Muscle layer of colon (tissue), 2 donors: ENCODE data around the gene SMPD2.
A peak's percentile ranks its signal among the peaks of the same experiment; 100 is the strongest.

ENCODE experiments used
- H3K27ac ChIP-seq: one replicate; pipeline ENCODE4 v1.7.0; 2013; ENCODE audit warnings: low read depth, mild to moderate bottlenecking, low read length, moderate library complexity
- H3K27me3 ChIP-seq, 2 donors: one replicate each; pipeline ENCODE4 v1.7.0; 2013; ENCODE audit warnings: low read length in 2 of 2, mild to moderate bottlenecking in 2 of 2; ENCODE audit not compliant: insufficient read depth in 2 of 2, control insufficient read depth in 1 of 2
- H3K36me3 ChIP-seq: one replicate; pipeline ENCODE4 v1.7.0; 2013; ENCODE audit warnings: mild to moderate bottlenecking, low read length; ENCODE audit not compliant: insufficient read depth
- H3K4me1 ChIP-seq: one replicate; pipeline ENCODE4 v1.7.0; 2013; ENCODE audit warnings: mild to moderate bottlenecking, low read length; ENCODE audit not compliant: insufficient read depth
- H3K4me3 ChIP-seq, 2 donors: one replicate each; pipeline ENCODE4 v1.7.0; 2013; ENCODE audit warnings: low read length in 2 of 2, low read depth in 1 of 2, mild to moderate bottlenecking in 1 of 2, moderate library complexity in 1 of 2
- H3K9ac ChIP-seq: one replicate; pipeline ENCODE4 v1.7.0; 2013; ENCODE audit warnings: low read length
- H3K9me3 ChIP-seq: one replicate; pipeline ENCODE4 v1.7.0; 2013; ENCODE audit warnings: mild to moderate bottlenecking, low read length
- donor health status: abdominal sarcoma.
- donor health status: Adenocarcinoma of cecum.

The SMPD2 gene, protein sequence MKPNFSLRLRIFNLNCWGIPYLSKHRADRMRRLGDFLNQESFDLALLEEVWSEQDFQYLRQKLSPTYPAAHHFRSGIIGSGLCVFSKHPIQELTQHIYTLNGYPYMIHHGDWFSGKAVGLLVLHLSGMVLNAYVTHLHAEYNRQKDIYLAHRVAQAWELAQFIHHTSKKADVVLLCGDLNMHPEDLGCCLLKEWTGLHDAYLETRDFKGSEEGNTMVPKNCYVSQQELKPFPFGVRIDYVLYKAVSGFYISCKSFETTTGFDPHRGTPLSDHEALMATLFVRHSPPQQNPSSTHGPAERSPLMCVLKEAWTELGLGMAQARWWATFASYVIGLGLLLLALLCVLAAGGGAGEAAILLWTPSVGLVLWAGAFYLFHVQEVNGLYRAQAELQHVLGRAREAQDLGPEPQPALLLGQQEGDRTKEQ

DNA sequence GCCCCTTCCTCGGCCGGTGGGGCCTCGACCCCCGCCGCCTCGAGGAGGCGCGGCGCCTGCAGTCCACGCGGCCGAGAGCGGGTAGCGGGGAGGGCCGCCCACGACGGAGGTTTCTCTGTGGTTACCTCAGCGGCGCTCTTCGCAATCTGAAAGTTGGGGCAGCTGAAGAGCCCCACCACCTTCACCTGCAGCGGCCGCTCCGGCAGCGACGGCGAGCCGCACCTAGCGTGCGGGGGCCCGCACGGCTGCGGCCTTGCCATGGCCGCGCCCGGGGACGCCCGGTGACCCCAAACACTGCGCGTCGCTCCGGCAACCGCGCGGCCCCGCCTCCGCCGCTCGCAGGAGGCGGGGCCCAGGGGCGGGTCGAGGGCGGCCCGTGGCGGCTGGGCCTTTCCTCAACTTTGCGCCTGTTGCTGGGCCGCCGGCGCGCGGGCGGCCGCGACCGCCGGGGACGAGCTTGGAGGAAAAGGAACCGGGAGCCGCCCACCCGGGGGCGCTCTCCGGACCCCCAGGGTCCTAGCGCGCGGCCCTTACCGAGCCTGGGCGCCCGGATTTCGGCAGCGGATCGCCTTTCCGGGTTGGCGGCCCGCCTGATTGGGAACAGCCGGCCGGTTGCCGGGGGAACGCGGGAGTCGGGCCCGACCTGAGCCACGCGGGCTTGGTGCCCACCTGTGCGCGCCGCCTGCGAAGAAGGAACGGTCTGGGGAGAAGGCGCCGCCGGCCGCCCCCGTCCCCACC lies at the start of gene SMPD2, which contains the start of gene PPIL6:
Gene SMPD2, plus strand, starts transcription at position 394 of the 738 bp plus-strand sequence. CDS start 398 bp downstream, outside the sequence.
Gene PPIL6, minus strand, starts transcription at position 298 of the 738 bp plus-strand sequence. Its CDS starts 38 bp downstream, at position 260.
- peak within 1 kb of the TSS; percentile 77 to 96 for H3K4me3 ChIP-seq
- H3K4me1 ChIP-seq, result peaks cover 14% of the 10 kb centered on the region
- H3K36me3 ChIP-seq, result peaks cover 23% of the 10 kb centered on the region
- H3K9me3 ChIP-seq, result no peaks in the 10 kb centered on the region
- H3K9ac ChIP-seq, result peak within 1 kb of the TSS; percentile 68
- H3K27ac ChIP-seq, result peak within 1 kb of the TSS; percentile 53
- no peaks in the 10 kb centered on the region for H3K27me3 ChIP-seq

DNA sequence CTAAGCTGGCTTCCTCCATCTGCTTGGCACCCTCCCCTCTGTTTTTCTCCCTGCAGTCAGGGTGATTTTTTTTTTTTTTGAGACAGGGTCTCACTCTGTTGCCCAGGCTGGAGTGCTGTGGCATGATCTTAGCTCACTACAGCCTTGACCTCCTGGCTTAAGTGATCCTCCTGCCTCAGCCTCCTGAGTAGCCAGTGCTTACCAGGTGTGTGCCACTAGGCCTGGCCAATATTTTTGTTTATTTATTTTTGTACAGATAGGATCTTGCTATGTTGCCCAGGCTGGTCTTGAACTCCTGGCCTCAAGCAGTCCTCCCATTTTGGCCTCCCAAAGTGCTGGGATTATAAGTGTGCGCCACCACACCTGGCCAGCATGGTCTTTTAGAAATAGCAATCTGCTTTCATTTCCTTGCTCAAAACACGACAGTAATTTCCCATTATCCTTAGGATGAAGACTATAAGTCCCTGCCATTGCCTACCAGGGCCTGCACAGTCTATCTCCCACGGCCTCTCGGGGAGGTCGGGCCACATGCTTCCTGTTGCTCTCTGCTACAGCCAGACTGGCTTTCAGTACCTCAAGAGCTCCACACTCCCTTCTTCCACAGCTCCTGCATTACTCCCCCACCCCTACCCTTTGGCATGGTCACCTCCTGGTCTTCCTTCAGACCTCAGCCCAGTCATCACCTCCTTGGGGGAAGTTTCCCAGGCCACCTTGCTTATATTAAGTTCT lies 47.2 kb upstream of the SMPD2 start:
- H3K36me3 ChIP-seq, result no peaks in the 10 kb centered on the region
- no peaks in the 10 kb centered on the region for H3K9me3 ChIP-seq
- no peaks in the 10 kb centered on the region for H3K4me1 ChIP-seq
- no peak overlapping the region for H3K9ac ChIP-seq
- no peaks in the 10 kb centered on the region for H3K27me3 ChIP-seq
- no peak overlapping the region for H3K27ac ChIP-seq
- H3K4me3 ChIP-seq, result no peak overlapping the region

- Histone ChIP-seq H3K4me1 (no peaks in the 10 kb centered on the region), H3K4me3 (no peak overlapping the region), H3K9ac (no peak overlapping the region), H3K36me3 (no peaks in the 10 kb centered on the region), H3K27ac (no peak overlapping the region), H3K27me3 (no peaks in the 10 kb centered on the region), H3K9me3 (no peaks in the 10 kb centered on the region)
These were observed 46.6 kb upstream of the SMPD2 start for GRCh38 chr6:109393886-109394281.

DNA sequence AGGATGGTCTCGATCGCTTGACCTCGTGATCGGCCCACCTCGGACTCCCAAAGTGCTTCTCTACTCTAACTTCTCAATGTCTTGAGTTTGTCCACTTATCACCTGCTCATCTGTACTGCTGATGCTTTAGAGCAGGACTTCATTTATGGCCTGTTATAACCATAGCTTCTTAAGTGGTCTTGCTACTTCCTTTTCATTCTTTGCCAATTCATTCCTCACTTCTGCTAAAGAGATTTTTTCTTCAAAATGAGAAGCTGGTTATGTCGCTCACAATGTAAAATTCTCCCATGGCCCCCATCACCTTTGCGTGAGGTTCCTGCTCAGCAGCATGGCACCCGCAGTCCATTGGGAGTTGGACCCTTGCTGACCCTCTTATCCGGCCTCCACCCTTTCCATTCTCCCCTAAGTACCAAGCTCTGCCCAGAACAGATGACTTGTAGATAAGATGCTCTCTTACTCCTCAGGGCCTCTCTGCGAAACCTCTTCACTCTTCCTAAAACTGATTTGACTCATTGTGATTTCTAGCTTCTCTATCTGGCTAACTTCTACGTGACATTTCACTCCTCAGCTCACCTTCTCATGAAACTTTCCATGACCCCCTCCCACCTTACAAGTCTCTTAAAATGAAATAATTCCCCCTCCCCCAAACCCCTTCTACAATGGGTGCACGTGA lies 44.3 kb upstream of the SMPD2 start:
- H3K4me3 ChIP-seq, result no peak overlapping the region
- H3K27me3 ChIP-seq, result no peaks in the 10 kb centered on the region
- H3K27ac ChIP-seq, result no peak overlapping the region

DNA sequence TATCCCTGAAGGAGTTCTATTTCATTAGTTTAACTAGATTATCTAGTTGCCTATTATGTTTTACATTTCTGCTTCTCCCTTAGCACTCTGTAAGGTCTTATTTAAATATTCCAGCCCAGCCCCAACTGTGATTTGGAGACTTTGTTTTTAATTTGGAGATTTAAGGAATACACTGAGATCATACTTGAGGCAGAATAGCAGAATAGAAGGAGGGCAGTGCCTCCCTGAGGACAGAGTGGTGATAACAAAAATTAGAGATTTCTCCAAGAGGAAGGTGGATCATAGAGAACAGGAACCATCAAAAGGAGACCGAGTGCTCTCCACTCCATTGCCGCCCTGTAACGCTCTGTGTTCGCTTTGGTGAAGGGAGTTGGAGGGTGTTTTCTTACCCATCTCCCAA lies 43.5 kb upstream of the SMPD2 start:
- no peaks in the 10 kb centered on the region for H3K9me3 ChIP-seq
- no peaks in the 10 kb centered on the region for H3K27me3 ChIP-seq
- no peak overlapping the region for H3K9ac ChIP-seq
- H3K4me1 ChIP-seq, result no peaks in the 10 kb centered on the region
- no peaks in the 10 kb centered on the region for H3K36me3 ChIP-seq
- H3K4me3 ChIP-seq, result no peak overlapping the region
- H3K27ac ChIP-seq, result no peak overlapping the region

More for the DNA sequence above, 44.3 kb upstream of the SMPD2 start:
- no peaks in the 10 kb centered on the region for H3K9me3 ChIP-seq
- H3K36me3 ChIP-seq, result no peaks in the 10 kb centered on the region
- H3K9ac ChIP-seq, result no peak overlapping the region
- H3K4me1 ChIP-seq, result no peaks in the 10 kb centered on the region

GRCh38 chr6:109406196-109406595 lies 34.3 kb upstream of the SMPD2 start:
- H3K36me3 ChIP-seq, result no peaks in the 10 kb centered on the region

GRCh38 chr6:109411034-109411433 lies 29.5 kb upstream of the SMPD2 start:
- no peak overlapping the region for H3K27ac ChIP-seq

More at GRCh38 chr6:109406196-109406595, 34.3 kb upstream of the SMPD2 start:
- H3K9me3 ChIP-seq, result no peaks in the 10 kb centered on the region
- H3K27me3 ChIP-seq, result no peaks in the 10 kb centered on the region
- no peak overlapping the region for H3K27ac ChIP-seq
- no peak overlapping the region for H3K9ac ChIP-seq
- H3K4me3 ChIP-seq, result no peak overlapping the region
- H3K4me1 ChIP-seq, result no peaks in the 10 kb centered on the region

GRCh38 chr6:109417646-109418045 lies 22.9 kb upstream of the SMPD2 start:
- Histone ChIP-seq H3K36me3 (no peaks in the 10 kb centered on the region), H3K27me3 (no peaks in the 10 kb centered on the region), H3K27ac (no peak overlapping the region), H3K4me3 (no peak overlapping the region), H3K9ac (no peak overlapping the region), H3K9me3 (no peaks in the 10 kb centered on the region), H3K4me1 (no peaks in the 10 kb centered on the region)

More at GRCh38 chr6:109411034-109411433, 29.5 kb upstream of the SMPD2 start:
- H3K27me3 ChIP-seq, result no peaks in the 10 kb centered on the region
- H3K36me3 ChIP-seq, result no peaks in the 10 kb centered on the region
- H3K4me3 ChIP-seq, result no peak overlapping the region
- H3K9ac ChIP-seq, result no peak overlapping the region
- no peaks in the 10 kb centered on the region for H3K9me3 ChIP-seq
- no peaks in the 10 kb centered on the region for H3K4me1 ChIP-seq

DNA sequence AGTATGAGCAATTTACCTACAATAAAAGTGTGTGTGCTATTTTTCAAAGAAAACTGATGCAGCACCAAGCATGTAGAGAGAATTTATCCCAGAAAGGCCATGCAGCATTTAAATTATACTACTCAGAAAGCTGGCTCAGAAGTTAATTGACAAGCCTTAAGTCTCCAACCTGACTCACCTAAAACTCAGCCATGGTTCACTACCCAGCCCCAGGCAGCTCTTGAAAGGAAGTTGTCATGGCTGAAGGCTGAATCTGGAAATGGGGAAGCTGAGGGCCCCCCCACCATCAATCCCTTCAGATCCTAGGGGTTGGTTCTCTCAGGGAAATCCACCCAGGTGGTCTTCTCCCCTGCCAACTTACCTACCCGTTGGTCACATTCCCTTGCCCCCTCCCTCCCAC lies 19.8 kb upstream of the SMPD2 start:
- Histone ChIP-seq H3K4me3 (no peak overlapping the region), H3K4me1 (no peaks in the 10 kb centered on the region), H3K27me3 (no peaks in the 10 kb centered on the region), H3K9ac (no peak overlapping the region), H3K36me3 (no peaks in the 10 kb centered on the region), H3K27ac (no peak overlapping the region), H3K9me3 (no peaks in the 10 kb centered on the region)

DNA sequence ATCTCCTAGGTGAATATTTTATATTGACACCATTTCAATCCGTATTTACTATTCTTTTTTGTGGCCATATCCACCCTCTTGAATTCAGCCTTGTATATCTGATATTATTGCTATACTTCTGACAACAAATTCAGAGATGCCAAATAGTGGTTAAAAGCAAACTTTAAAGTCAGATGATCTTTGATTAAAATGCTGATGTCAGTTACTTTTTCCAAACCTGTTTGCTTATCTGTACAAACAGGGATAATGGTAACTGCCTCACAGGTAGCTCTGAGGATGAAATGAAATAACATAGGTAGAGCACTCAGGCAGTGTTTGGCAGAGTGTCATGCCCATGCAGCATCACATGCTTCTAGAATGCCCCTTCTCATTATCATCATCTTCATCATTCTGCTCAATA lies 19.3 kb upstream of the SMPD2 start:
- no peak overlapping the region for H3K4me3 ChIP-seq
- H3K9ac ChIP-seq, result no peak overlapping the region
- H3K27ac ChIP-seq, result no peak overlapping the region
- no peaks in the 10 kb centered on the region for H3K4me1 ChIP-seq
- no peaks in the 10 kb centered on the region for H3K27me3 ChIP-seq
- no peaks in the 10 kb centered on the region for H3K9me3 ChIP-seq
- no peaks in the 10 kb centered on the region for H3K36me3 ChIP-seq

DNA sequence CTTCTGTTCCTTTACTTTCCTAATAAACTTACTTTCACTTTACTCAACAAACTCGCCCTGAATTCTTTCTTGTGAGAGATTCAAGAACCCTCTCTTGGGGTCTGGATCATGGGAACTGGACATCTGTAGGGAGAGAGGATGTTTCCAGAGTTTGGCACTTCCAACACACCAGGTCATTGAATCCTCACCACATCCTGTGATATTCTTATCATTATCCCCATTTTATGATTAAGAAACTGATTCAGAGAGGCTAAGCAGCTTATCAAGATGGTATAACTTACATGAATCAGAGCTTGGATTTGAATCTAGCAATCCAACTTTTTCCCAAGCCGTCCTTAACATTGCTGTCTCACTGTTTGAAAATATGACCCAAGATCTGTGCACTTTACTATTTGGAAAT lies 15.6 kb upstream of the SMPD2 start:
- H3K4me3 ChIP-seq, result no peak overlapping the region
- H3K4me1 ChIP-seq, result peaks cover 5% of the 10 kb centered on the region
- H3K9me3 ChIP-seq, result no peaks in the 10 kb centered on the region
- H3K27me3 ChIP-seq, result no peaks in the 10 kb centered on the region
- H3K36me3 ChIP-seq, result no peaks in the 10 kb centered on the region
- no peak overlapping the region for H3K27ac ChIP-seq
- H3K9ac ChIP-seq, result no peak overlapping the region
